GM19395 (cell line): ENCODE measurements around the gene ANGPTL2.

Source experiments
- ATAC-seq: cut with Tn5 transposase; IDR thresholded peaks from one replicate; pipeline ENCODE4 v1.9.1; 2021; ENCODE audit warnings: mild to moderate bottlenecking, moderate library complexity; ENCODE audit not compliant: unreplicated experiment

Gene ANGPTL2

GRCh38 chr9:127097683-127098082, 24.8 kb downstream of the ANGPTL2 start:
- ATAC-seq, result no peak

- ATAC-seq, result no peak
Measured at GRCh38 chr9:127096208-127096607, 26.2 kb downstream of the ANGPTL2 start.

GRCh38 chr9:127095411-127095810, 27.0 kb downstream of the ANGPTL2 start:
- no peak for ATAC-seq

- no peak for ATAC-seq
Measured at GRCh38 chr9:127093319-127094020, 29.0 kb downstream of the ANGPTL2 start.

- no peak for ATAC-seq
Measured at GRCh38 chr9:127092041-127092608, 30.3 kb downstream of the ANGPTL2 start.

- no peak for ATAC-seq
Measured at GRCh38 chr9:127091526-127091925, 30.9 kb downstream of the ANGPTL2 start.

GRCh38 chr9:127090341-127090985, 32.0 kb downstream of the ANGPTL2 start:
- ATAC-seq, result no peak

- ATAC-seq, result no peak
Measured at GRCh38 chr9:127089631-127090081, 32.8 kb downstream of the ANGPTL2 start.

- no peak for ATAC-seq
Measured at GRCh38 chr9:127088724-127089615, 33.5 kb downstream of the ANGPTL2 start.

GRCh38 chr9:127087836-127088235, 34.6 kb downstream of the ANGPTL2 start:
- no peak for ATAC-seq

- ATAC-seq, result no peak
Measured at GRCh38 chr9:127087411-127087810, 35.0 kb downstream of the ANGPTL2 start.

GRCh38 chr9:127086771-127087170, 35.7 kb downstream of the ANGPTL2 start:
- no peak for ATAC-seq

- ATAC-seq, result no peak
Measured at GRCh38 chr9:127085186-127085585, 37.2 kb downstream of the ANGPTL2 start.

- ATAC-seq, result no peak
Measured at GRCh38 chr9:127084076-127085039, 38.1 kb downstream of the ANGPTL2 start.

GRCh38 chr9:127083138-127083980, 39.1 kb downstream of the ANGPTL2 start:
- no peak for ATAC-seq

GRCh38 chr9:127081250-127082185, 40.9 kb downstream of the ANGPTL2 start:
- no peak for ATAC-seq

GRCh38 chr9:127079446-127080140, 42.8 kb downstream of the ANGPTL2 start:
- ATAC-seq, result no peak
